ENCODE measurements around the gene ELMO1.

- TF ChIP-seq CTCF (IDR thresholded peaks at IDR 0.05) (no peak), POLR2AphosphoS5 (IDR thresholded peaks at IDR 0.05) (no peak), POLR2A (IDR thresholded peaks at IDR 0.05) (no peak)
These were observed 341.5 kb downstream of the ELMO1 start for GRCh38 chr7:37107047-37107750.

Measured in transverse colon (tissue), 4 donors.